A673 (cell line): ENCODE data around the gene CIC. TPM values are rescaled to one million over a fixed set of nuclear protein-coding genes. Genes with fewer than 3 reads are reported as not detected.

Experiments used
- BruUV-seq: library from RNA; stranded (reverse); fragments of 400-500 nt; replicated peaks from 2 replicates; lab custom pipeline; 2021; lab: Mats Ljungman, UMichigan
- CTCF ChIA-PET: fragments of 300-600 bp; sonication (Branson Sonifier 250); formaldehyde crosslinking; loops from one replicate; lab custom pipeline; 2022; ENCODE audit warnings: antibody characterized with exemption; lab: Charles Lee
- POLR2A ChIA-PET: fragments of 300-600 bp; sonication (Branson Sonifier 250); formaldehyde crosslinking; loops from one replicate; lab custom pipeline; 2022; ENCODE audit warnings: antibody characterized with exemption; ENCODE audit not compliant: low non-redundant PET; lab: Charles Lee
- DNase-seq: peaks from one replicate; pipeline ENCODE4 v3.0.0-alpha.2; 2015; ENCODE audit warnings: low spot score
- H3K27ac ChIP-seq: fragments of 200-600 bp; sonication (generic); 2 replicates; pipeline ENCODE4 v1.5.1; 2016; ENCODE audit warnings: mixed run types, low read depth, mild to moderate bottlenecking, mixed read lengths, antibody characterized with exemption, low read length; ENCODE audit not compliant: poor library complexity, severe bottlenecking
- H3K27me3 ChIP-seq: fragments of 200-600 bp; sonication (generic); replicated peaks from 2 replicates; pipeline ENCODE4 v1.6.1; 2017; ENCODE audit warnings: mixed run types, low read depth, mild to moderate bottlenecking, mixed read lengths, antibody characterized with exemption, low read length; ENCODE audit not compliant: insufficient read depth, poor library complexity
- H3K36me3 ChIP-seq: fragments of 200-600 bp; sonication (generic); 2 replicates; pipeline ENCODE4 v1.6.1; 2016; ENCODE audit warnings: mixed run types, mild to moderate bottlenecking, mixed read lengths, antibody characterized with exemption, low read length; ENCODE audit not compliant: insufficient read depth, poor library complexity, severe bottlenecking
- H3K4me1 ChIP-seq: fragments of 200-600 bp; sonication (generic); 2 replicates; pipeline ENCODE4 v1.6.1; 2017; ENCODE audit warnings: mixed run types, mild to moderate bottlenecking, mixed read lengths, antibody characterized with exemption, low read length; ENCODE audit not compliant: insufficient read depth, poor library complexity, severe bottlenecking
- H3K4me3 ChIP-seq: fragments of 200-600 bp; sonication (generic); 2 replicates; pipeline ENCODE4 v1.5.1; 2016; ENCODE audit warnings: low read depth, mixed run types, mild to moderate bottlenecking, mixed read lengths, low read length; ENCODE audit not compliant: poor library complexity, severe bottlenecking
- H3K9me3 ChIP-seq: fragments of 200-600 bp; sonication (generic); 2 replicates; pipeline ENCODE4 v1.6.1; 2016; ENCODE audit warnings: mixed run types, low read depth, mild to moderate bottlenecking, mixed read lengths, antibody characterized with exemption, low read length; ENCODE audit not compliant: poor library complexity, severe bottlenecking
- CTCF ChIP-seq: fragments of 300-800, 200-600 bp; sonication (generic); conservative IDR thresholded peaks from 2 replicates; pipeline ENCODE4 v1.5.1; 2017; ENCODE audit warnings: low read depth, mild to moderate bottlenecking, antibody characterized with exemption, low read length, moderate library complexity, mixed read lengths
- EZH2 ChIP-seq: fragments of 200-600 bp; sonication (generic); IDR thresholded peaks from 2 replicates; pipeline ENCODE4 v1.6.1; 2017; ENCODE audit warnings: borderline replicate concordance, low read depth, mild to moderate bottlenecking, mixed read lengths, antibody characterized with exemption, low read length; ENCODE audit not compliant: poor library complexity, severe bottlenecking
- intact Hi-C: fragments of 100-400 bp; cut with micrococcal nuclease; formaldehyde crosslinking; loops from one replicate; pipeline ENCODE4 v1.10.0; 2022; ENCODE audit not compliant: unreplicated experiment
- total RNA-seq: library from RNA; stranded (reverse); gene quantifications from 2 replicates; pipeline ENCODE4 v1.2.3, GENCODE V29; 2021

Gene CIC
- total RNA-seq, 1 experiment from 2014 or later = 80.3 TPM

GRCh38 chr19:42326969-42327368, 57.9 kb downstream of the CIC start:
- Histone ChIP-seq H3K4me3 (peak overlapping the region; percentile 88), H3K27ac (no peak overlapping the region), H3K4me1 (peaks cover 14% of the 10 kb centered on the region), H3K36me3 (no peaks in the 10 kb centered on the region), H3K9me3 (no peaks in the 10 kb centered on the region), H3K27me3 (peaks cover 9% of the 10 kb centered on the region)
- DNase-seq = no peak
- TF ChIP-seq CTCF (no peak), EZH2 (no peak)
- no TSS peak for BruUV-seq
- ChIA-PET CTCF (no interaction called here), POLR2A (no interaction called here)
- intact Hi-C loops = loop anchor here (5.0 kb wide), 1 partner anchor 220 kb away; no protein-coding TSS in a partner anchor

- Histone ChIP-seq H3K36me3 (no peaks in the 10 kb centered on the region), H3K27me3 (peaks cover 9% of the 10 kb centered on the region), H3K27ac (no peak overlapping the region), H3K4me3 (no peak overlapping the region), H3K9me3 (no peaks in the 10 kb centered on the region), H3K4me1 (peaks cover 14% of the 10 kb centered on the region)
- no TSS peak for BruUV-seq
- intact Hi-C loops = loop anchor here (5.0 kb wide), 1 partner anchor 220 kb away; no protein-coding TSS in a partner anchor
- no peak for DNase-seq
- POLR2A ChIA-PET = no interaction called here
- CTCF ChIA-PET = no interaction called here
- TF ChIP-seq EZH2 (no peak), CTCF (no peak)
These were observed 58.3 kb downstream of the CIC start for GRCh38 chr19:42327381-42327780.

DNA sequence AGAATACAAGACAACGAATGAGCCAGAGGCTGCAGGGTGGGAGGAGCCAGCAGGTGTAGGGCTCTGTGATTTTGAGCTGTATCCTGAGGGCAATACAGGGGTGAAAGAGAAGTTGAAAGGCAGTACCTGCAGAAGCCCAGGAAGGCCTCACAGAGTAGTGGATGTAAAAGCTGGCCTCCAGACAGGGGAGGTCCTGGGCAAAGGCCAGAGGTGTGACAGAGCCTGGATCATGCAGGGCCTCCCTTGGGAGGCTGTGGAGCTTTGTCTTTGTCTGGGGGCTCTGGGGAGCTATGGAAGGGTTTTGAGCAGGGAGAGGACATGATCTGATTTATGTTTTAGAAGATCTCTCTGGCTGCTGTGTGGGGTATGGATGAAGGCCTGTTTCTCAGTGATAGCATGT, 59.1 kb downstream of the CIC start:
- Histone ChIP-seq H3K4me3 (no peak overlapping the region), H3K9me3 (no peaks in the 10 kb centered on the region), H3K27ac (no peak overlapping the region), H3K27me3 (peaks cover 9% of the 10 kb centered on the region), H3K4me1 (peaks cover 14% of the 10 kb centered on the region), H3K36me3 (no peaks in the 10 kb centered on the region)
- no peak for TF ChIP-seq CTCF
- TF ChIP-seq EZH2 = no peak
- CTCF ChIA-PET = no interaction called here
- intact Hi-C loops = loop anchor here (5.0 kb wide), 1 partner anchor 221 kb away; no protein-coding TSS in a partner anchor
- BruUV-seq = no TSS peak
- POLR2A ChIA-PET = no interaction called here
- DNase-seq = no peak
